PC-3 (cell line): Measurements from ENCODE around the gene LAMA3. TPM values are rescaled to one million over a fixed set of nuclear protein-coding genes. Genes with fewer than 3 reads are reported as not detected.

Experiments used
- ATAC-seq: fragments of 200-7000 bp; cut with Tn5 transposase; 2 replicates; pipeline ENCODE4 v1.9.1; 2020; ENCODE audit warnings: mild to moderate bottlenecking, moderate library complexity
- BruUV-seq: library from RNA; stranded (reverse); fragments of 400-500 nt; replicated peaks from 2 replicates; lab custom pipeline; 2021; lab: Mats Ljungman, UMichigan
- CTCF ChIA-PET: fragments of 300-600 bp; sonication (Branson Sonifier 250); formaldehyde crosslinking; loops from one replicate; lab custom pipeline; 2022; ENCODE audit warnings: antibody characterized with exemption; lab: Charles Lee
- POLR2A ChIA-PET: fragments of 300-600 bp; sonication (Branson Sonifier 250); formaldehyde crosslinking; loops from one replicate; lab custom pipeline; 2022; ENCODE audit warnings: antibody characterized with exemption; ENCODE audit not compliant: unreplicated experiment; lab: Charles Lee
- DNase-seq: peaks from one replicate; pipeline ENCODE4 v3.0.0-alpha.2; 2015
- H2AFZ ChIP-seq: fragments of 300-600 bp; sonication (generic); 2 replicates; pipeline ENCODE4 v1.6.0; 2016; ENCODE audit warnings: antibody characterized with exemption, low read length
- H3F3A ChIP-seq: fragments of 300-600 bp; sonication (generic); one replicate; pipeline ENCODE4 v1.6.0; 2017; ENCODE audit warnings: antibody characterized with exemption, low read length, control low read depth, mild to moderate bottlenecking; ENCODE audit not compliant: unreplicated experiment
- H3K27ac ChIP-seq: fragments of 300-600 bp; sonication (generic); 2 replicates; pipeline ENCODE4 v1.5.1; 2016; ENCODE audit warnings: mild to moderate bottlenecking, low read length
- H3K27me3 ChIP-seq: fragments of 300-600 bp; sonication (generic); 2 replicates; pipeline ENCODE4 v1.6.1; 2016; ENCODE audit warnings: low read length, mixed read lengths
- H3K36me3 ChIP-seq: fragments of 300-600 bp; sonication (generic); 2 replicates; pipeline ENCODE4 v1.6.1; 2016; ENCODE audit warnings: low read depth, mixed run types, low read length, mixed read lengths
- H3K4me1 ChIP-seq: fragments of 300-600 bp; sonication (generic); 2 replicates; pipeline ENCODE4 v1.5.1; 2016; ENCODE audit warnings: low read length; ENCODE audit not compliant: insufficient read depth
- H3K4me2 ChIP-seq: fragments of 300-600 bp; sonication (generic); 2 replicates; pipeline ENCODE4 v1.6.0; 2016; ENCODE audit warnings: low read length
- H3K4me3 ChIP-seq: fragments of 300-600 bp; sonication (generic); 2 replicates; pipeline ENCODE4 v1.5.1; 2016; ENCODE audit warnings: mild to moderate bottlenecking, low read length, mixed read lengths
- H3K79me2 ChIP-seq: fragments of 300-600 bp; sonication (generic); 2 replicates; pipeline ENCODE4 v1.6.1; 2017; ENCODE audit warnings: low read length, mixed read lengths
- H3K9ac ChIP-seq: fragments of 300-600 bp; sonication (generic); 2 replicates; pipeline ENCODE4 v1.6.0; 2016; ENCODE audit warnings: mild to moderate bottlenecking, low read length
- H3K9me2 ChIP-seq: fragments of 300-600 bp; sonication (generic); replicated peaks from 2 replicates; pipeline ENCODE4 v1.6.1; 2016; ENCODE audit warnings: mixed run types, low read length, mixed read lengths
- H3K9me3 ChIP-seq: fragments of 300-600 bp; sonication (generic); 2 replicates; pipeline ENCODE4 v1.6.1; 2016; ENCODE audit warnings: low read length, mixed read lengths
- H4K20me1 ChIP-seq: fragments of 300-600 bp; sonication (generic); 2 replicates; pipeline ENCODE4 v1.6.1; 2016; ENCODE audit warnings: low read length, mixed read lengths
- EZH2 ChIP-seq: fragments of 300-600 bp; sonication (generic); IDR thresholded peaks from one replicate; pipeline ENCODE4 v1.6.1; 2017; ENCODE audit warnings: antibody characterized with exemption, mild to moderate bottlenecking, low read length; ENCODE audit not compliant: unreplicated experiment
- EZH2phosphoT487 ChIP-seq: fragments of 300-600 bp; sonication (generic); IDR thresholded peaks from 2 replicates; pipeline ENCODE4 v1.6.1; 2018; ENCODE audit warnings: mild to moderate bottlenecking, antibody characterized with exemption, low read length, borderline replicate concordance
- intact Hi-C: fragments of 100-400 bp; cut with micrococcal nuclease; formaldehyde crosslinking; loops from 2 replicates; pipeline ENCODE4 v1.9.0; 2023
- total RNA-seq: library from RNA; depleted of rRNA; stranded (reverse); fragments of >200 nt; gene quantifications from 2 replicates; pipeline ENCODE4 v1.2.3, GENCODE V29; 2014
- TF ChIP-seq, protein P1 (sequence below): fragments of 300-600 bp; sonication (generic); conservative IDR thresholded peaks from 2 replicates; pipeline ENCODE4 v1.5.1; 2017; ENCODE audit warnings: antibody characterized with exemption, low read depth, mild to moderate bottlenecking, low read length

LAMA3 gene
- total RNA-seq, 1 experiment from 2014 or later = 224 TPM

DNA sequence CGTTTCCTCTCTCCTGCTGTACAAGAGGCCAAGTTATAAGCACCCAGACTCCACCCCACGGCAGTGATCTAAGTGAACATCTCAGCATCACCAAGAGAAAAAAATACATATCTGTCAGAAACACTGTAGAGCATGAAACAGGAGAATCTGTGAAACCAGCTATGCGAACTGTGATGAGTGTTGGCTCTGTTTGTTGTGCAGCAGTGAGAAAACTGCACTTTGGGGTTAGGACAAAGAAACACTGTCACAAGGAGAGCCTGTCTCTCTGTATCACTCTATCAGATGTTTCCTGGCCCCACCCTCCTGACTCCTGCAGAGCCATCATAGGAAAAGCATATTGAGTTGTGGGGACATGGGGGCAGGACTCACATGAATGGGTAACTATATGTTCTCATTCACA lies 87.1 kb downstream of the LAMA3 start:
- ATAC-seq (no peak), DNase-seq (no peak)
- ChIA-PET POLR2A (no interaction called here), CTCF (no interaction called here)
- no peak for TF ChIP-seq EZH2
- TF ChIP-seq, protein P1, sequence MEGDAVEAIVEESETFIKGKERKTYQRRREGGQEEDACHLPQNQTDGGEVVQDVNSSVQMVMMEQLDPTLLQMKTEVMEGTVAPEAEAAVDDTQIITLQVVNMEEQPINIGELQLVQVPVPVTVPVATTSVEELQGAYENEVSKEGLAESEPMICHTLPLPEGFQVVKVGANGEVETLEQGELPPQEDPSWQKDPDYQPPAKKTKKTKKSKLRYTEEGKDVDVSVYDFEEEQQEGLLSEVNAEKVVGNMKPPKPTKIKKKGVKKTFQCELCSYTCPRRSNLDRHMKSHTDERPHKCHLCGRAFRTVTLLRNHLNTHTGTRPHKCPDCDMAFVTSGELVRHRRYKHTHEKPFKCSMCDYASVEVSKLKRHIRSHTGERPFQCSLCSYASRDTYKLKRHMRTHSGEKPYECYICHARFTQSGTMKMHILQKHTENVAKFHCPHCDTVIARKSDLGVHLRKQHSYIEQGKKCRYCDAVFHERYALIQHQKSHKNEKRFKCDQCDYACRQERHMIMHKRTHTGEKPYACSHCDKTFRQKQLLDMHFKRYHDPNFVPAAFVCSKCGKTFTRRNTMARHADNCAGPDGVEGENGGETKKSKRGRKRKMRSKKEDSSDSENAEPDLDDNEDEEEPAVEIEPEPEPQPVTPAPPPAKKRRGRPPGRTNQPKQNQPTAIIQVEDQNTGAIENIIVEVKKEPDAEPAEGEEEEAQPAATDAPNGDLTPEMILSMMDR = no peak
- no peak for TF ChIP-seq EZH2phosphoT487
- Histone ChIP-seq H3K4me3 (no peak overlapping the region), H3K4me1 (no peaks in the 10 kb centered on the region), H3F3A (peaks cover under 1% of the 10 kb centered on the region), H3K27ac (no peak overlapping the region), H3K9ac (no peak overlapping the region), H3K9me2 (no peaks in the 10 kb centered on the region), H3K4me2 (no peak overlapping the region), H2AFZ (no peak overlapping the region), H4K20me1 (no peaks in the 10 kb centered on the region), H3K79me2 (no peaks in the 10 kb centered on the region), H3K27me3 (no peaks in the 10 kb centered on the region), H3K36me3 (peaks cover 37% of the 10 kb centered on the region), H3K9me3 (no peaks in the 10 kb centered on the region)
- BruUV-seq = no TSS peak
- intact Hi-C loops = no loop called here

DNA sequence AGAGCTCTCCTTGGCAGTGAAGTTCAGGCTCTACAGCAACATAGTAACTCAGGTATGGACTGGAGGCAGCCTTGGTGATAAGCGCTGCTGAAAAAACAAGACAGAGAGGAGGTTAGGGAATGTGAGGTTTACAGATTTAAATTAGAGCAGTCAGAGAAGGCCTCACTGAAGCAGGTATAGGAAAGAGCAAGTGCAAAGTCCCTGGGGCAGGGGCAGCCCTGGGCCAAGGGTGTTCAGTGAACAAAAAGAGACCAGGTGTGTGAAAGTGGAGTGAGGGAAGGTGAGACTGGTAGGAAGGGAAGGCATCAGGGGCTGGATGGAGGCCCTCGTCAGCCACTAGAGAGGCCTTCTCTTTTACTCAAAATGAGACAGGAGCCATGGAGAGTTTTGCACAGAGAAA lies 89.6 kb downstream of the LAMA3 start:
- intact Hi-C loops = no loop called here
- TF ChIP-seq EZH2phosphoT487 (no peak), EZH2 (no peak)
- TF ChIP-seq, protein P1 = no peak
- DNase-seq = no peak
- Histone ChIP-seq H3F3A (no peaks in the 10 kb centered on the region), H3K9ac (no peak overlapping the region), H3K4me2 (no peak overlapping the region), H3K79me2 (no peaks in the 10 kb centered on the region), H3K36me3 (peaks cover 37% of the 10 kb centered on the region), H3K9me2 (no peaks in the 10 kb centered on the region), H3K27me3 (no peaks in the 10 kb centered on the region), H3K9me3 (no peaks in the 10 kb centered on the region), H2AFZ (no peak overlapping the region), H3K4me1 (no peaks in the 10 kb centered on the region), H3K4me3 (no peak overlapping the region), H4K20me1 (no peaks in the 10 kb centered on the region), H3K27ac (no peak overlapping the region)
- ChIA-PET POLR2A (no interaction called here), CTCF (no interaction called here)
- no peak for ATAC-seq
- no TSS peak for BruUV-seq

DNA sequence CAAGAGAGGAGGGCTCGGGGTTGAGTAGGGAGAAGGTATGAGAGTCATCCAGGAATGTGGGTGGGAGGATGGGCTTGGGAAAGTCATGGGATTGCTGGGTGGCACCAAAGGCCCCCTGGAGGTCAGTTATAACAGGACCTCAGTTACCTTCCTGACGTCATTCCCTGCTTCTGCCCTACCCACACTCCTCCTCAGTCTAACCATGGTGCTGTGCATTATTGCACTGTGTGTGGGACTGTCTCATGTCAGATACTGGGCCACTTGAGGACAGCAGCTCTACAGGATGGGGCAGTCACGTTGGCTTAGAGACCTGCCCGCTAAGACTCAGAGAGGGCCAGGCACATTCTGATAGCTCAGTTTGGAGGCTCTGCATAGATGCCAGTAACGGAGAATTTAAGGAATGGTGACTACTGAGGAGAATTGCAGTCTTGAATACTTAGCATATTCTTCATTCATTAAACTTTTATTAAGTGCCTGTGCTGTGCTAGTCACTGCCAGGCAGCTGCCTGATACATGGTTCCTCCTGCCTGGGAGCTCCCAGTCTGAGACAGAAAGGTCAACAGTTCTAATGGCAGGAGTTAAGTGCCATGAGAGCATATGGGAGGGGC lies 90.5 kb downstream of the LAMA3 start:
- Histone ChIP-seq H3F3A (no peaks in the 10 kb centered on the region), H3K4me2 (no peak overlapping the region), H3K79me2 (no peaks in the 10 kb centered on the region), H3K27me3 (no peaks in the 10 kb centered on the region), H3K36me3 (peaks cover 37% of the 10 kb centered on the region), H3K4me1 (no peaks in the 10 kb centered on the region), H3K9me2 (no peaks in the 10 kb centered on the region), H2AFZ (no peak overlapping the region), H3K27ac (no peak overlapping the region), H3K9me3 (no peaks in the 10 kb centered on the region), H4K20me1 (no peaks in the 10 kb centered on the region), H3K4me3 (no peak overlapping the region), H3K9ac (no peak overlapping the region)
- ATAC-seq = peak; percentile 20; the same call in 1 of the 2 replicates
- intact Hi-C loops = no loop called here
- peak; percentile 26 for DNase-seq
- BruUV-seq = no TSS peak
- ChIA-PET CTCF (no interaction called here), POLR2A (interaction anchor here (0.7 kb wide), 1 partner anchor 26 kb away, joined by 3 read pairs; no protein-coding TSS in a partner anchor)
- TF ChIP-seq EZH2phosphoT487 (no peak), EZH2 (no peak)
- TF ChIP-seq, protein P1 = peak; percentile 25; the same call in 1 of the 2 replicates
